ENCODE results near the gene ZNF763.
"Not testable (repeated sequence)": the region's sequence is repeated elsewhere in the genome, so short reads cannot be mapped to it uniquely, and the experiment has no call there.

Gene ZNF763

DNA sequence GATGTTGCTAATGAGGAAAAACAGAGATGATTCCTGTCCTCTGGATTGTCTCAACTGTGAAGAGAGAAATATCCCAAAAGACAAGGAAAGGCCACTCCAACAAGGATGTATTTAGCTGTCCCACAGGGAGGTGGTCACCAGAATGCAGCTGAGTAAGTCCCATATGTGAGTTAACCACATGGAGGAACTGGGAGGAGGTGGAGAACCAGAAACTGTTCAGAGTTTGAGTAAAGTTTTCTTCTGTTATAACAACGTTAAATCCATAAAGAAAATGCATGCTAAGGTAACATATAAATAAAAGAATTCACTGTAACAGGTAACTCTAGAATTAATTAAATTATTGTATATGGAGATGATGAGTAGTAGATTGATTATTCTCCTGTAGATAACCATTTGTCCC is 5.3 kb downstream of the ZNF763 start:
- no peak for DNase-seq (ENCODE audit: extremely low spot score, insufficient read length, low read depth)
- FAIRE-seq, result no peak

DNA sequence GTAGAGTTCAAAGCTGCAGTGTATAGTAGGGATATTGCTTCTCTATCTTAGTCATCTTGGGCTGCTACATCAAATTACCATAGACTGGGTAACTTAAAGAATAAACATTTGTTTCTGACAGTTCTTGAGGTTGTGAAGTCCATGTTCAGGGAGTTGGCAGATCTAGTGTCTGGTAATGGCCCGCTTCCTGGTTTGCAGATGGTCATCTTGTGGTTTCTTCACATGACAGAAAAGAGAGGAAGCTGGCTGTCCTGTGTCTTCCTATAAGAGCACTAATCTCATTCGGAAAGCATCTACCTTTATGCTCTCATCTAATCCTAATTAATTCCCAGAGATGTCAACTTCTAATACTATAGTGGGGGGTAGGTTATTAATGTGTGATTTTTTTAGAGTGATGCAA is 6.2 kb downstream of the ZNF763 start:
- no peak for DNase-seq (ENCODE audit: extremely low spot score, insufficient read length, low read depth)
- FAIRE-seq, result no peak

DNA sequence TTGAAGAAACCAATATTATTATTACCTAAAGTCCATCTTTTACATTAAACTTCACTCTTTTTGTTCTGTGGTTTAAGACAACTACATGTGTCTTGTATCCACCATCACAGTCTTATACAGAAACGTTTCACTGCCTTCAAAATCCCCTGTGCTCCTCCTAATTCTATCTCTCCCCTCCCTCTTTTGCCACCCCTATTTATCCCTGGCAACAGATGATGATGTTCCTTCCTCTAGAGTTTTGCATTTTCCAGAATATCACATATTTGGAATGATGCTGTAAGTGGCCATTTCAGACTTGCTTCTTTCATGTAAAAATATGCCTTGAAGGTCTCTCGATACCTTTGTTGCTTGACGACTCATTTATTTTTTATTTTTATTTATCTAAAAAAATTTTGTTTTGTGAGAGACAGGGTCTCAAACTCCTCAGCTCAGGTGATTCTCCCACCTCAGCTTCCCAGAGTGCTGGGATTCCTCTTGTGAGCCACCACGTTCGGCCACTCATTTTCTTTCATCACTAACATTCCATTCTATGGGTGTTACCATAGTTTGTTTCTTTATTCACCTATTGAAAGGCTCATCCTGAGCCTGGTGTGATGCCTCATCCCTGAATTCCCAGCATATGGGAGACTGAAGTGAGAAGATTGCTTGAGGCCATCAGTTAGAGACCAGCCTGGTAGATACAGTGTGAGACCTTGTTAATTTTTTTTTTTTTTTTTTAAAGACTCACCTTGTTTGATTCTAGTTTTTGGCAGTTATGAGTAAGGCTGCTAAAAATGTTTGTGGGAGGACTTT is 8.4 kb downstream of the ZNF763 start:
- FAIRE-seq (no peak), DNase-seq (ENCODE audit: extremely low spot score, insufficient read length, low read depth) (no peak)

DNA sequence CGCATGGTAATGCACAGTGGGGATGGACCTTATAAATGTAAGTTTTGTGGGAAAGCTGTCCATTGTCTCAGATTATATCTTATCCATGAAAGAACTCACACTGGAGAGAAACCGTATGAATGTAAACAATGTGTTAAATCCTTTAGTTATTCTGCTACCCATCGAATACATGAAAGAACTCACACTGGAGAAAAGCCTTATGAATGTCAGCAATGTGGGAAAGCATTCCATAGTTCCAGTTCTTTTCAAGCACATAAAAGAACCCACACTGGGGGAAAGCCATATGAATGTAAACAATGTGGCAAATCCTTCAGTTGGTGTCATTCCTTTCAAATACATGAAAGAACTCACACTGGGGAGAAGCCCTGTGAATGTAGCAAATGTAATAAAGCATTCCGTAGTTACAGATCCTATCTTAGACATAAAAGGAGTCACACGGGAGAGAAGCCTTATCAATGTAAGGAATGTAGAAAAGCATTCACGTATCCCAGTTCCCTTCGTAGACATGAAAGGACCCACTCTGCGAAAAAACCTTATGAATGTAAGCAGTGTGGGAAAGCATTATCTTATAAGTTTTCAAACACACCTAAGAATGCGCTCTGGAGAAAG is 13.8 kb downstream of the ZNF763 start:
- DNase-seq (ENCODE audit: extremely low spot score, insufficient read length, low read depth), result no peak
- FAIRE-seq, result no peak

DNA sequence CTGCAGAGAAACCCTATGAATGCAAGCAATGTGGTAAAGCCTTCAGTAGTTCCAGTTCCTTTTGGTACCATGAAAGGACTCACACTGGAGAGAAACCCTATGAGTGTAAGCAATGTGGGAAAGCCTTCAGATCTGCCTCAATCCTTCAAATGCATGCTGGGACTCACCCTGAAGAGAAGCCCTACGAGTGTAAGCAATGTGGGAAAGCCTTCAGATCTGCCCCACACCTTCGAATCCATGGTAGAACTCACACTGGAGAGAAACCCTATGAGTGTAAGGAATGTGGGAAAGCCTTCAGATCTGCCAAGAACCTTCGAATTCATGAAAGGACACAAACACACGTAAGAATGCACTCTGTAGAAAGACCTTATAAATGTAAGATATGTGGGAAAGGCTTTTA is 14.7 kb downstream of the ZNF763 start:
- DNase-seq (ENCODE audit: extremely low spot score, insufficient read length, low read depth) (no peak), FAIRE-seq (no peak)

DNA sequence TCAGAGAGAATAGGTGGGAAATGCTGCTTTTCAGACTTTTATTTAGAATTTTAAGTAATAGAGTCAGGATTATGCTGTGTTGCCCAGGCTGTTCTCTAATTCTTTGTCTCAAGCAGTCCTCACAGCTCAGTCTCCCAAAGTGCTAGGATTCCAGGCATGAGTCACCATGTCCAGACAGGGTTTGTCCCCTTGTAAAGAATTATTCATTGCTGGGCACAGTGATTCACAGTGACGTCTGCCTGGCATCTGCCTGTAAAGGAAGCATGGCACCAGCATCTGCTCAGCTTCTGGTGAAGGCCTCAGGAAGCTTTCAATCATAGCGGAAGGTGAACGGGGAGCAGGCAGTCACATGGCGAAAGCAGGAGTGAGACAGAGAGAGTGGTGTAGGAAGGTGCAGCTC is 17.7 kb downstream of the ZNF763 start:
- FAIRE-seq (no peak), DNase-seq (ENCODE audit: extremely low spot score, insufficient read length, low read depth) (no peak)

DNA sequence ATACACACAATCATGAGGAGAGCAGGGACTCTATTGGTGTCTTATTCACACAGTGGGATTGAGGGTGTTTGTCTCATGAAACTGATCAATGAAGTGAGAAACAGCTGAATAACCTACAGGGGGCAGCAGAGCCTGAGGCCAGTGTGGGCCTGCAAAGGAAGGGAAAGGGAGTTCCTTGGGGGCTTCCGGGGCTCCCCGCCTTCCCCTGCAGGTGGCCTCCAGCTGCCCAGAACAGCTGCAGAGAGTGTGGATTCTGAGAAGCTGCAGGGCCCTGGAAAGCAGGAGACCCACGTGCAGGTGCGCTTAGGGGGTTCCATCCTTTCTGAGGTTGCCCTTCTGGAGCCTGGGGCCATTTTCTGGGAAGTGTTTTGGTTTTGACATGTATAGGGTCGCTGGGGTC is 20.1 kb downstream of the ZNF763 start:
- DNase-seq (ENCODE audit: extremely low spot score, insufficient read length, low read depth) (no peak), FAIRE-seq (no peak)

DNA sequence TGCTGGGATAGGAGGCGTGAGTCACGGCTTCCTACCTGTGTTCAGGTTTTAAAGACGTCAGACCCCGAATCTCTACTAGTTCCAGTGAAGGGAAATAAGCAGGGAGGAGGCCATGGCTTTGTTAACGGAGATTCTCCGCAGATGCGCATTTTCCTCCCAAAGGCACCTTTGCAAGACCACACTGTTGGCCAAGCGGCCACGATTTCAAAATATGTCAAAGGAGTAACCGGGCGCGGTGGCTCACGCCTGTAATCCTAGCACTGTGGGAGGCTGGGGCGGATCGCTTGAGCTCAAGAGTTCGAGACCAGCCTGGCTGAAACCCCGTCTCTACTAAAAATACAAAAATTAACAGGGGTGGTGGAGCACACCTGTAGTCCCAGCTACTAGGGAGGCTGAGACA is 21.9 kb downstream of the ZNF763 start:
- DNase-seq (ENCODE audit: extremely low spot score, insufficient read length, low read depth) (no peak), FAIRE-seq (no peak)

DNA sequence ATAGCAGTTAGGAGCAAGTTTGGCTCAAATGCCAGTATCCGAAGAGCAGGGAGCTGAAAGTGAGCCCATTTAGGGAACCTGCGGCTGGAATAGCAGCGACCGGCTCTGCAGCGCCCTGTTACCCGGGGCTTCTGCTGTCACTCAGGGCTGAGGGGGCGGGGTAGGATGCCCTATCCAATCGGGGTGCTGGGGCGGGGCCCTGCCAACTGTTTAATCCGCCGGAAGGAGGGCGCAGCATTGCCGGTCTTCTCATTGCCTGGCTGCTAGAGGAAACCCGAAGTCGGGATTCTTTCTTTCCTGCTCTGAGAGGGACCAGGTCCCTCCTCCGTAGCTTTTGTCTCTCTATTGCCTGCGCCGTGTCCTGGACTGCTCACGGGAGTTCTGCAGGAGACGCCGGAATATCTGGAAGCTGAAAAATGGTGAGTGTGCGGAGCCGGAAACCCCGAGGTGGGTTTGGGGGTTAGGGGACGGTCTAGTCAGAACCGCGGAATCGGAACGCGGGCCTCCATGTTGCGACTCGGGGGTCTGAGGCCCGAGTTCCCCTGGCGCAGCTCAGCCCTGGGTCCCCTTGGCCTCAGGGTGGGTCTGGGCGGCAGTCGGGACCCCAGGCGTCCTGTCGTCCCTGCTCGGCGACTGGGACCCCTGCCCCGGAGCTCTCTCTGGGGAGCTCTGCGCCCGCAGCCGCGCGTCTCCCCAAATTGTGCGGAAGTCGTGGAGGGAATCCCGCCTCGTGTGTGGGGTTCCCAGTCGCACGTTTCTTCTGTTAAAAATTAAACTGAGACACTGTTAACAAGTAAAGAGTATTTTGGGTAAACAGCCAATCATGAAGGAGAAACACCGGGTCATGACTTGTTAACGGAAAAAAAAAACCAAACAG is 22.8 kb downstream of the ZNF763 start:
- peak; percentile 92 for FAIRE-seq

DNA sequence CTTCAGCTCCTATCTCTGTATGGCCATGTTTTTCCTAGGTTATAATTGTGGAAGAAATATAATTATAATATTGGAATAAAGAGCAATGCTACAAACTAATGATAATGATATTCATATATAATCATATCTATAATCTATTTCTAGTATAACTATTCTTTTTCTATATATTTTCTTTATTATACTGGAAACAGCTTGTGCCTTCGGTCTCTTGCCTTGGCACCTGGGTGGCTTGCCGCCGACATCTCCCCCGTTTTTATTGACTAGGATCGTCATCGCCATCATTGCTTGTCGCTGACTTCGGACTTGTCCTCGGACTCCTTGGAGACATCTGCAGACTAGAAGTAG is 24.2 kb downstream of the ZNF763 start:
- FAIRE-seq (no peak), DNase-seq (ENCODE audit: extremely low spot score, insufficient read length, low read depth) (no peak)

More for the DNA sequence above, 22.8 kb downstream of the ZNF763 start:
- peak; percentile 79 for DNase-seq (ENCODE audit: extremely low spot score, insufficient read length, low read depth)

DNA sequence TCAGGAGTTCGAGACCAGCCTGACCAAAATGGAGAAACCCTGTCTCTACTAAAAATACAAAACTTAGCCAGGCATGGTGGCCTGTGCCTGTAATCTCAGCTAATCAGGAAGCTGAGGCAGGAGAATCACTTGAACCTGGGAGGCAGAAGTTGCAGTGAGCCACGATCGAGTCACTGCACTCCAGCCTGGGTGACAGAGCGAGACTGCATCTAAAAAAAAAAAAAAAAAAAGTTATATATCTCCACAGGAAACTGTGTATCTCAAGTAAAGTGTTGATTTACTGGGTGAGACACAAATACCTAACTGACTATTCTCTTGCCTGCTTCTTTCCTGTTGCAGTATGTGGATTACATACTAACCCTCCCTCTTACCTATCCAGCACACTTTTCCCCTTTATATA is 27.1 kb downstream of the ZNF763 start:
- not testable (repeated sequence) for FAIRE-seq; DNase-seq (ENCODE audit: extremely low spot score, insufficient read length, low read depth)

DNA sequence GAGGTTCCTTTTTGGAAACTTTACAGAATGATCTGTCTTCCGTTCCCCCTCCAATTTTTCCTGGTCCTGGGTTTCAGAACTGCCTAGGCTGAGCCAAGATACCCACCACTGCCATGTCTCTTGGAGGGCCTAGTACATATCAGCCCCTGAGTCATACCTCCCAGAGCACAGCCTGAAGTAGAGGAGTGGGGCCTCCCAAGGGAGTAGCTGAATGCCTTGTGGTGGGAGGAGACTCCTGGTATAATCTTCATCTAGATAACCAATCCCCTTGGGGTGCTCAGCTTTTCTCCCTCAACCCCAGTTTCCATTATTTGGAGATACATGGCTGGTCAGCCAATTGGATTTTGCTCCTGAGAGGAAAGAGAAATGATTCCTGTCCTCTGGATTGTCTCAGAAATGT is 30.3 kb downstream of the ZNF763 start:
- FAIRE-seq (no peak), DNase-seq (ENCODE audit: extremely low spot score, insufficient read length, low read depth) (no peak)

DNA sequence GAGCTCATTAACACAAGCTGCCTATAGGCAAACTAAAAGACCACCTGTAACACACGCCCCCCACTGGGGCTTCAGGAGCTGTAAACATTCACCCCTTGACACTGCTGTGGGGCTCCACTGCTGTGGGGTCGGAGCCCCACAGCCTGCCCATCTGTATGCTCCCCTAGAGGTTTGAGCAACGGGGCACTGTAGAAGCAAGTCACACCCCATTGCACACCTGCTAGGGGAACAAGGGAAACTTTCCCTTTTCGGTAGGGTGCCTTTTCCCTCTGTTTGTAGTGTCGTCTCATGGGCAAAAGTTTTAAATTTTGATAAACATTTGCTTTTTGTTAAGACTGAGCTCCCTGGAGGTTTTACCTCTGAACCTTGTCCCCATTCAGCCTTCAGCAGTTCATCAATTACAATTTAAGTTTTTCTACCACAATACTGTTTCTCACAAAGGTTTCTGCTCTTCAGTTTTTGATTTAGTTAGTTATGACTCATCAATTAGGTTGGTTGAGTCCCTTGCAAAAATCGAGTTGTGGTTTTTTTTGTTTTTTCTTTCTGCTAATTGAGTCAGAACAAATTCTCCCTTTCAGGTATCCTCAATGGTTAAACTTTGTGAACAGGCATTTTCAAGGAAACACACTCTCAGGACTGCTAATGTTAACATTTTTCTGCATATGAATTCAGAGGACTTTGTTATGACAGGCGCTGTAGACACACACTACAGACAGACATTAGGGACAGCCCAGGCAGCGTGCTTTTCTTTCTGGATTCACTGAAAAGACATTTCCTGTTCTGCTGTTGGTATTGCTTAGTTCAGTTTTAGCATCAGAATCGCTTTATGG is 35.5 kb downstream of the ZNF763 start:
- FAIRE-seq, result peak; percentile 73
- no peak for DNase-seq (ENCODE audit: extremely low spot score, insufficient read length, low read depth)

DNA sequence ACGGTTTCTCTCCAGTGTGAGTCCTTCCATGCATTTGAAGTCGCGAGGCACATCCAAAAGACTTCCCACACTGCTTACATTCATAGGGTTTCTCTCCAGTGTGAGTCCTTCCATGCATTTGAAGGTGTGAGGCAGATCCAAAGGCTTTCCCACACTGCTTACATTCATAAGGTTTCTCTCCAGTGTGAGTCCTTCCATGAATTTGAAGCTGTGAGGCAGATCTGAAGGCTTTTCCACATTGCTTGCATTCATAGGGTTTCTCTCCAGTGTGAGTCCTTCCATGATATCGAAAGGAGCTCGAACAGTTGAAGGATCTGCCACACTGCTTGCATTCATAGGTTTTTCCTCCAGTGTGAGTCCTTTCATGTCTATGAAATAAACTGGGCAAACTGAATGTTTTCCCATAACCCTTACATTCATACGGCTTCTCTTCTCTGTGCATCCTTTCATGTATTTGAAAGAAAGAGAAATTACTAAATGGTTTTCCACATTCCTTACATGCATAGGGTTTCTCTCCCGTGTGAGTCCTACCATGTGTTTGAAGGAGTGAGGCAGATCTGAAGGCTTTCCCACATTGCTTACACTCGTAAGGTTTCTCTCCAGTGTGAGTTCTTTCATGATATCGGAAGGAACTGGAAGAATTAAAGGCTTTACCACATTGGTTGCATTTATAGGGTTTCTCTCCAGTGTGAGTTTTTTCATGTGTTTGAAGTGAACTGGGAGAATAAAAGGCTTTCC is 50.3 kb downstream of the ZNF763 start:
- FAIRE-seq (no peak), DNase-seq (ENCODE audit: extremely low spot score, insufficient read length, low read depth) (no peak)

DNA sequence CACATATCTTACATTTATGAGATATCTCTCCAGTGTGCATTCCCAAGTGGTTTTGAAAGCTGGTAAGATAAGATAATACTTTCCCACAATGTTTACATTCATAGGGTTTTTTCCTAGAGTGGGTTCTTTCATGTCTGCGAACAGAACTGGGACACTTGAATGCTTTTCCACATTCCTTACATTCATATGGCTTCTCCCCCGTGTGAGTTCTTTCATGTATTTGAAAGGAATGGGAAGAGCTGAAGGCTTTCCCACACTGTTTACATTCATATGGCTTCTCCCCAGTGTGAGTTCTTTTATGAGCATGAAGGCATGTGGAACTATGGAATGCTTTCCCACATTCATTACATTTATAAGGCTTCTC is 50.9 kb downstream of the ZNF763 start:
- no peak for DNase-seq (ENCODE audit: extremely low spot score, insufficient read length, low read depth)
- FAIRE-seq, result no peak
